IMR-90 (cell line): ENCODE data around the gene VAT1L.

Experiments used
- CTCF ChIP-seq: conservative IDR thresholded peaks from 2 replicates; pipeline ENCODE4 v1.5.1; 2012; ENCODE audit warnings: mild to moderate bottlenecking, low read depth, low read length, improper control_type of control experiment
- POLR2A ChIP-seq: IDR thresholded peaks from 2 replicates; pipeline ENCODE4 v1.6.1; 2012; ENCODE audit warnings: mild to moderate bottlenecking, low read depth, low read length
- RAD21 ChIP-seq: IDR thresholded peaks from 2 replicates; pipeline ENCODE4 v1.6.1; 2012; ENCODE audit warnings: low read length, improper control_type of control experiment

- TF ChIP-seq POLR2A (no peak), CTCF (no peak), RAD21 (no peak)
Observed at GRCh38 chr16:77836801-77837200, 48.4 kb downstream of the VAT1L start.
